NCI-H345 treated with DMSO at 0.1 percent for 48 hours (cell line): ENCODE results near the gene CNIH4.
"Not testable (repeated sequence)": the region's sequence is repeated elsewhere in the genome, so short reads cannot be mapped to it uniquely, and the experiment has no call there.

Experiments used
- DNase-seq: peaks from one replicate; lab custom pipeline; 2025; ENCODE audit not compliant: unreplicated experiment; lab: John Stamatoyannopoulos, UW

Gene CNIH4

GRCh38 chr1:224356685-224357625, at the start of gene CNIH4:
CNIH4 (plus strand) TSS chr1:224356879; CDS start chr1:224356925, 46 bp downstream.
- DNase-seq: peak; percentile 92

- no peak for DNase-seq
Observed at GRCh38 chr1:224308064-224308463, 48.6 kb upstream of the CNIH4 start.

GRCh38 chr1:224311503-224311902, 45.2 kb upstream of the CNIH4 start:
- DNase-seq: not testable (repeated sequence)

DNA sequence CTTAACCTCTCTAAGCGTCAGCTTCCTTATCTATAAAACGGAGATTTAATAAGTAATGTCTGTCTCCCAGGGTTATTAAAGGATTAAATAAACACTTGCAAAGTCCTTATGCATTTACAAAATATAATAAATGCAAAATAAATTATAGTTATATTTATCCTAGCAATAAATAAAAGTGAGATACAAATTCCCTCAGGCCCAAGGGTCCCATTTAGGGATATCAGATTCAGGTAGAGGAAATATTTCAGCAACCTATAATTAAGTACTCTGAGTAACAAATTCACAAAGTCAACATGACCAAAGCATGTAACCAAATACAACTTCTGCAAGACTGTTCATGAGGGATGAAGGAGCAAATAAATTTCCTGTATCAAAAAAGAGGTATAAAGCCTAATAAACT, 44.7 kb upstream of the CNIH4 start:
- no peak for DNase-seq

GRCh38 chr1:224317383-224318045, 39.2 kb upstream of the CNIH4 start:
- peak; percentile 80 for DNase-seq

- no peak for DNase-seq
Observed at GRCh38 chr1:224321706-224322105, 35.0 kb upstream of the CNIH4 start.

- no peak for DNase-seq
Observed at GRCh38 chr1:224325959-224326358, 30.7 kb upstream of the CNIH4 start.

DNA sequence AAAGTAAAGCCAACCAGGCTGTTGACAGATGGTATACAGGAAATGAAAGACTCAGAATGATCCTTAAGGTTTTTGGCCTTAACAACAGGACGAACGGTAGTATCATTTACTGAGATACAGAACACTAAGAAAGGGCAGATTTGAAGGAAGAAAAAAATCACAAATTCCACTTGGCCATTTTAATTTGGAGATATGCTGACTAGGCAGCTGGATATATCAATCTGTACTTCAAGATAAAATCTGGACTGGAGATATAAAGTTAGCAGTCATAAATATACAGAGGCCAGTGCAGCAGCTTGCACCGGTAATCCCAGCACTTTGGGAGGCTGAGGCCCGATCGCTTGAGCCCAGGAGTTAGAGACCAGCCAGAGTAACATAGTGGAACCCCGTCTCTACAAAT, 28.0 kb upstream of the CNIH4 start:
- no peak for DNase-seq

GRCh38 chr1:224329484-224329841, 27.2 kb upstream of the CNIH4 start:
- DNase-seq: no peak

DNA sequence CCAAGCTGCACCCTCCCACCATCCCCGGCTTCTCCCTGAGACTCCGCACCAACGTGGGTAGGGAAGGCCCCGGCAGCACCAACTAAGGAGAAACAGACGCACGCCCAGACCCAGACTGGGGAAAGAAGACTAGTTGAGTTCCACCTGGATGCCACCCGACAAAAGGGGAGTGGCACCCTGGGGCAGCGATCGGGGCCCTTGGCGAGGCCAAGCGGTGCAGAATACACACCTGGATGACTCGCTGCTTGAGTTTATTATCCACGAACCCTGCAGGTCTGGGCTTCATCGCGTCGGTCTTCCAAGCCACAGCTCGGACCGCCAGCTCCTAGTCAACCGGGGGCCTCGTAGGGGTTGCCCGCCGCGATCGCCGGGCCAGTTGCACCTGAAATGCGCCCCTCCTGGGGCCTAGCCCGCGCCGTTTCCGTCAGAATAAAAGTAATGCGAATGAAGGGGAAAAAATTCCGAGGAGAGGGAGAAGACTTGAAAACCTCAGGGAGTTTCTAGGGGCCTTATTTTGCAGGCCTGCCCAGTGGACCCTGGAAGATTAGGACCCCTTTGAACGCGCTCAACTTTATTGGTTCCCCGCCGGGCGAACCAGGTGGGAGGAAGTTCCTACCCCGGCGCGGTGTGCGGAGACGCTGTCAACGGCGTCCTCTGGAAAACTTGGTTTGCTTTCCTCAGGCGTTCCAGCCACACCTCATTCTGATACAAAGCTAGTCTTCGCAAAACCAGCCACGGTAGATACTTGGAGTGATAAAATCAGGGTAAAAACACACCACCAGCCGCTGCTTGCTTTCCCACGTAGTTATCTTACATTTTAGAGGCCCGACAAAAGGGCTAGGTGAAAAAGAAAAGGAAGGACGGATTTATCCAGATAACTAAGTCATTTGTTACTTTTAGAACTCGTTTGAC, 26.6 kb upstream of the CNIH4 start, which contains the start of gene NVL:
TSS of gene NVL (minus strand) at position 331 of the 912 bp plus-strand sequence. CDS start at position 286, 45 bp downstream.
- peak; percentile 85 for DNase-seq

- no peak for DNase-seq
Observed at GRCh38 chr1:224331326-224331725, 25.4 kb upstream of the CNIH4 start.

DNA sequence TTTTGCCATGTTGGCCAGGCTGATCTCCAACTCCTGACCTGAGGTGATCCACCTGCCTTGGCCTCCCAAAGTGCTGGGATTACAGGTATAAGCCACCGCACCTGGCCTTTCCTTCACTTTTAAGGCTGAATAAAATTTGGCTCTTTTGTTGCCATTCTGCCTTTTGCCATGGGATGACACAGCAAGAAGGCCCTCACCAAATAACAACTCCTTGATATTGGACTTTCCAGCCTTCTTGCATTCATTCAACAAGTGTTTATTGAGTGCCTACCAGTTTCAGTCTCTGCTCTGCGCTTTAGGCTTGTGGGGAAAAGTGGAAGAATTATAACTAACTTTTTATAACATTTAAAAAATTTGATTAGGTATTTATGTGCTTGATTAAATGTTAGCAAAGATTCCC, 24.9 kb upstream of the CNIH4 start:
- DNase-seq: no peak

GRCh38 chr1:224333309-224333926, 23.3 kb upstream of the CNIH4 start:
- DNase-seq: peak; percentile 58

DNA sequence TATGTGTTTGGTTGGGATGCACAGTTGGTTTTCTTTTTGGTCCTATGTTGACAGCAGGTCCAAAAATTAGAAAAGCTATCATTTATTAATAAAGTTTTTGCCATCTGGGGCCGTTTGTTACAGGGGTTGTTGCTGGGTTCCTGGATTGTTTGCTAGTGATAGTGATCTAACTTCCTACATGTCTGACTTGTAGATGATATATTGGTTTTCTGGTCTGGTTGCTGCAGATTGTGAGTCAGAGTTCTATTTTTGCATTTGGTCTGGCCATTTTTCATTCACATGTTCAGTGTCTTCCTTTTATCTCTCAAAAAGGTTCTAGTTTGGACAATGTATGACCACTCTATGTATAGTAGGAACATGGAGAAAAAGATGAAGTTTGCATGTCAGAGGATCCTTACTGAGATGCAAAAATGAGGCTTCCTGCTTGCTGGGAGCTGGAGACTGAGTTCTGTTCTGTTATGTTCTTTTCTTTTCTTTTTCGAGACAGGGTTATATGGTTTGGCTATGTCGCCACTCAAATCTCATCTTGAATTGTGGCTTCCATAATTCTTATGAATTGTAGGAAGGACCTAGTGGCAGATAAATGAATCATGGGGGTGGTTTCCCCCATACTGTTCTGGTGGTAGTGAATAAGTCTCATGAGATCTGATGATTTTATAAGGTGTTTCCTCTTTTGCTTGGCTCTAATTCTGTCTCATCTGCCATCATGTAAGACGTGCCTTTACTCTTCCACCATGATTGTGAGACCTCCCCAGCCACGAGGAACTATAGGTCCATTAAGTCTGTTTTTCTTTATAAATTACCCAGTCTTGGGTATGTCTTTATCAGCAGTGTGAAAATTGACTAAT, 22.5 kb upstream of the CNIH4 start:
- DNase-seq: no peak

GRCh38 chr1:224338150-224338838, 18.4 kb upstream of the CNIH4 start:
- no peak for DNase-seq

DNA sequence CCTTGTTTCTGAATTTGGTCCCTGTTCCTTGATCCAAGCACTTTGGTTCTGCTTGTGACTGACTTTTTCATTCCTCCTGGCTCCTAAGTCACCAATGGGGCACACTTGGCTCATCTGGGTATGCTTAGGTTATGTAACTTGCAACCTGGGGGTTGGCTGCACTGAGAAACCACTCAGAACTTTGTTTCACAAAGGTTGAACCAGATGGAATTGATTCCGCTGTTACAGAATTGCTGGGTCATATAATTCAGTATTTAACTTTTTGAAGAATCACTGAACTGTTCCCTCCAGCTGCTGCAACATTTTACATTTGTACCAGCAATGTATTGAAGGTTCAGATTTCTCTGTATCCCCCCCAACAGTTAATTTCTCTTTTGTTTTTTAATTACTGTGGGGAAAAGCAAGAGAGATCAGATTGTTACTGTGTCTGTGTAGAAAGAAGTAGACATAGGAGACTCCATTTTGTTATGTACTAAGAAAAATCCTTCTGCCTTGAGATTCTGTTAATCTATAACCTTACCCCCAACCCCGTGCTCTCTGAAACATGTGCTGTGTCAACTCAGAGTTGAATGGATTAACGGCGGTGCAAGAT, 17.1 kb upstream of the CNIH4 start:
- DNase-seq: no peak

DNA sequence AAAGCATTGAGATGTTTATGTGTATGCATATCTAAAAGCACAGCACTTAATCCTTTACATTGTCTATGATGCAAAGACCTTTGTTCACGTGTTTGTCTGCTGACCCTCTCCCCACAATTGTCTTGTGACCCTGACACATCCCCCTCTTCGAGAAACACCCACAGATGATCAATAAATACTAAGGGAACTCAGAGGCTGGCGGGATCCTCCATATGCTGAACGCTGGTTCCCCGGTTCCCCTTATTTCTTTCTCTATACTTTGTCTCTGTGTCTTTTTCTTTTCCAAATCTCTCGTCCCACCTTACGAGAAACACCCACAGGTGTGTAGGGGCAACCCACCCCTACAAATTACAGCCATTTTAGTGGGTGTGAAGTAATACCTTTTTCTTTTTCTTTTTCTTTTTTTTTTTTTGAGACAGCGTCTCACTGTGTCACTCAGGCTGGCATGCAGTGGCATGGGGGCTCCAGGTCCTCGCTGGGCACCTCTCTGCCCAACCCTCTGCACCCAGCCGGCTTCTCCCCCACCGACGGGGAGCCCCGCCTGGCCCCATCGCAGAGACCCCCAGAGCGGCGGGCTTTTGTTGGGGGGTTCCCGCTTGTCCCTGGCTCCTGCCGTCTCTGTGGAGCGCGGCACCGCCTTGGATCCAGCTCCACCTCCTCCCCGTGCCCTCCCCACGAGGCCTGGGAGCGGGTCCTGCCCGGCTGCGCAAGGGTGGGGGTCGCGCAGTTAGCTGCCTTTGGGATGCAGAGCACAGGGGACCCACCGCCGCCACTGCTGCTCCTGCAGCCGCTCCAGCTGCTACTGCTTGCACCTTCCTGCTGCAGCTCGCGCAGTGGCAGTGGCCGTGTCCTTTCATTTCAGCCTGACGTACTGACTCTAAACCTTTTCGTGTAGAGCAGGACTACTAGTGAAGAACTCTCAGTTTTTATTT, 16.0 kb upstream of the CNIH4 start:
- DNase-seq: not testable (repeated sequence)

GRCh38 chr1:224343679-224344078, 13.0 kb upstream of the CNIH4 start:
- no peak for DNase-seq
